Heart left ventricle (tissue), 16 donors: ENCODE measurements around the gene C1QL1. TPM values are rescaled to one million over a fixed set of nuclear protein-coding genes. Genes with fewer than 3 reads are reported as not detected.

ENCODE experiments used
- ATAC-seq, 4 donors: fragments of 200-7000 bp; cut with Tn5 transposase; one replicate each; pipeline ENCODE4 v1.9.1; 2020 to 2022; ENCODE audit warnings: moderate library complexity in 4 of 4, mild to moderate bottlenecking in 3 of 4, moderate number of reproducible peaks in 1 of 4
- DNase-seq, 5 donors: peaks; one replicate each; pipeline ENCODE4 v3.0.0-alpha.2; 2020
- H3K27ac ChIP-seq, 12 donors: fragments of 200-600 bp; sonication (generic) in 4 of 12; one replicate each; pipeline versions ENCODE4 v1.5.0 to v1.8.0; 2016 to 2022; ENCODE audit warnings: mild to moderate bottlenecking in 2 of 12
- H3K27me3 ChIP-seq, 9 donors: fragments of 200-600 bp; sonication (generic) in 2 of 9; one replicate each; pipeline versions ENCODE4 v1.5.1 to v1.8.0; 2016 to 2022; ENCODE audit warnings: mild to moderate bottlenecking in 3 of 9
- H3K36me3 ChIP-seq, 9 donors: fragments of 200-600 bp; sonication (generic) in 2 of 9; one replicate each; pipeline versions ENCODE4 v1.5.0 to v1.8.0; 2018 to 2022; ENCODE audit warnings: mild to moderate bottlenecking in 2 of 9
- H3K4me1 ChIP-seq, 12 donors: fragments of 200-600 bp; sonication (generic) in 4 of 12; one replicate each; pipeline versions ENCODE4 v1.5.0 to v1.8.0; 2016 to 2022; ENCODE audit warnings: mild to moderate bottlenecking in 3 of 12
- H3K4me3 ChIP-seq, 12 donors: fragments of 200-600 bp; sonication (generic) in 4 of 12; one replicate each; pipeline versions ENCODE4 v1.5.0 to v1.8.0; 2017 to 2022; ENCODE audit warnings: mild to moderate bottlenecking in 9 of 12, moderate library complexity in 4 of 12
- H3K9me3 ChIP-seq, 12 donors: fragments of 200-600 bp; sonication (generic) in 4 of 12; one replicate each; pipeline versions ENCODE4 v1.5.0 to v1.8.0; 2016 to 2022; ENCODE audit warnings: mild to moderate bottlenecking in 1 of 12
- POLR2A ChIP-seq, 2 donors: fragments of 450-650 bp; IDR thresholded peaks; one replicate each; pipeline ENCODE4 v1.6.1; 2017; ENCODE audit warnings: antibody characterized with exemption in 2 of 2, mild to moderate bottlenecking in 2 of 2, moderate library complexity in 2 of 2
- WGBS, 4 donors: extraction: QIAGEN DNeasy Blood & Tissue Kit in 2 of 4; methylation state at CpG; one replicate each; pipeline versions ENCODE4 v1.1.5 to v1.1.7; 2013 to 2018; 5-methylcytosine and 5-hydroxymethylcytosine counted together
- intact Hi-C, 10 donors: fragments of 100-400 bp; cut with DNase I; formaldehyde crosslinking; loops; one replicate each; pipeline versions ENCODE4 v1.11.1 to v1.14.2; 2022
- polyA plus RNA-seq, 2 donors: library from polyadenylated mRNA; stranded (reverse); fragments of 200-250 nt; gene quantifications; one replicate each; pipeline ENCODE4 v1.2.3, GENCODE V29; 2013
- total RNA-seq, 9 donors: library from RNA; depleted of rRNA in 2 of 9; stranded (reverse); fragments of >200 nt in 2 of 9; fragmentation: NEBNext Ultra II Directional in 3 of 9; extraction: Animal tissue kit (Norgen Biotek cat#: 25700) in 3 of 9; gene quantifications; one replicate each; pipeline versions ENCODE4 v1.1.0 to v1.2.4, GENCODE V29; 2016 to 2023
- TF ChIP-seq, protein P1 (sequence below), 12 donors: fragments of 200-600 bp; sonication (generic) in 4 of 12; IDR thresholded peaks; one replicate each; pipeline versions ENCODE4 v1.5.0 to v1.8.0; 2018 to 2022; ENCODE audit warnings: antibody characterized with exemption in 12 of 12, mild to moderate bottlenecking in 5 of 12
- donor health status: ischemic (EF 13 %, LVEDD 7.1; RV severe dilation, severe dysfunction).
- donor health status: healthy with polysubstance abuse.
- donor health status: DM: no; HTN: yes; CAD: no.
- donor health status: DM: no; HTN: no; CAD: no.
- donor health status: ischemic (EF 25% LVEDD 6.9; RV normal size, moderate dysfunction).
- donor health status: ischemic (EF 25% LVEDD 5.7; RV mildly dilated, moderate dysfunction).
- donor health status: healthy.
- donor health status: DM: yes; HTN: yes; CAD: no.
- donor health status: ischemic (EF 35%, LVEDD 5.7; RV mildly dilated, moderate dysfunction).
- donor health status: nonischemic (EF 11% LVEDD 7.7; RV severe dilation, severe dysfunction).
- donor health status: DM: yes; HTN: yes; CAD: no.
- donor health status: PGD.
- donor health status: ischemic (EF 29% LVEDD 5.4; RV normal size, mild dysfunction).
- donor health status: nonischemic (EF 23%, LVEDD 6.1; RV moderate dilation, normal function).

The C1QL1 gene
- total and polyA plus RNA-seq, 11 donors = 0.66 to 5.8 (median 1.4) TPM

DNA sequence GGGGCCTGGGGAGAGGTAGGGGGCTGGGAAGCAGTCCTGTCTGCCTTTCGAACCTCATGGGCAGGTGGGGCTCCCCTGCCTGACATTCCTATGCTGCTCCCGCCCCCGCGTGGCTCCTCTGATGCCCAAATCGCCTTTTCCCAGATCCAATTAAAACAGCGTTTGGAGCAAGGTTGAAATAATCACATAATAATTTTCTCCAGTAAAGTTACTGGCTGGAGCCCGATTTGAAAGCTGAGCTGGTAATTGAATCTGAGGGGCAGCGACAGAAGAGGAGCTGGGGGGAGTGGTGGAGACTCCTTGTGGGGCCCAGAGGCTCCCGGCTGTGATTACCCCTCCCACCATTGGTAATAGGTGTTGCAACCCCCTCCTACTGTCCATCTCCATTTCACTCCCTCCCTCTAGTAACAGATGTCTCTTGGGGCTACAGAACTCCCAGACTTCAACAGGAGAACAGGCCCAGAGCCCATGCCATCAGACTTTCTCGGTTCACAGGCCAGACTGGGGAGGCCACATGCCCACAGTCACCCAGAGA, 38.9 kb upstream of the C1QL1 start:
- no peak for ATAC-seq

DNA sequence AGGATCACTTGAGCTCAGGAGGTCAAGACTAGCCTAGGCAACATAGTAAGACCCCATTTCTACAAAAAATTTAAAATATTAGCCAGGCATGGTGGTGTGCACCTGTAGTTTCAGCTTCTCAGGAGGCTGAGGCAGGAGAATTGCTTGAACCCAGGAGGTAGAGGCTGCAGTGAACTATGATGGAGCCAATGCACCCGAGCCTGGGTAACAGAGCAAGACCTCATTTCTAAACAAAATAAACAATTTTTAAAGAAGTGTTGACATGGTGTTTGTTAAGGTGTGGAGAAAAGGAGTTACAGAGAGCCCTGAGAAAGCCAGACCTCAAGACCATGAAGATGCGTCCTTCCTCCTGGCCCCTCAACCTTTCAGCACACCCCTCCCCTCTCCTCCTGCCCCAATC, 37.6 kb upstream of the C1QL1 start:
- Histone ChIP-seq H3K36me3 (no peaks in the 10 kb centered on the region), H3K4me3 (no peak overlapping the region), H3K4me1 (no peaks in the 10 kb centered on the region), H3K27ac (no peak overlapping the region), H3K27me3 (peaks cover 0 to 5% (median 0%) of the 10 kb centered on the region in 9 donors), H3K9me3 (no peaks in the 10 kb centered on the region)
- TF ChIP-seq, protein P1, sequence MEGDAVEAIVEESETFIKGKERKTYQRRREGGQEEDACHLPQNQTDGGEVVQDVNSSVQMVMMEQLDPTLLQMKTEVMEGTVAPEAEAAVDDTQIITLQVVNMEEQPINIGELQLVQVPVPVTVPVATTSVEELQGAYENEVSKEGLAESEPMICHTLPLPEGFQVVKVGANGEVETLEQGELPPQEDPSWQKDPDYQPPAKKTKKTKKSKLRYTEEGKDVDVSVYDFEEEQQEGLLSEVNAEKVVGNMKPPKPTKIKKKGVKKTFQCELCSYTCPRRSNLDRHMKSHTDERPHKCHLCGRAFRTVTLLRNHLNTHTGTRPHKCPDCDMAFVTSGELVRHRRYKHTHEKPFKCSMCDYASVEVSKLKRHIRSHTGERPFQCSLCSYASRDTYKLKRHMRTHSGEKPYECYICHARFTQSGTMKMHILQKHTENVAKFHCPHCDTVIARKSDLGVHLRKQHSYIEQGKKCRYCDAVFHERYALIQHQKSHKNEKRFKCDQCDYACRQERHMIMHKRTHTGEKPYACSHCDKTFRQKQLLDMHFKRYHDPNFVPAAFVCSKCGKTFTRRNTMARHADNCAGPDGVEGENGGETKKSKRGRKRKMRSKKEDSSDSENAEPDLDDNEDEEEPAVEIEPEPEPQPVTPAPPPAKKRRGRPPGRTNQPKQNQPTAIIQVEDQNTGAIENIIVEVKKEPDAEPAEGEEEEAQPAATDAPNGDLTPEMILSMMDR (IDR thresholded peaks at IDR 0.05) = no peak
- TF ChIP-seq POLR2A (IDR thresholded peaks at IDR 0.05) = no peak
- WGBS, 4 donors = 70 to 90% (median 78%) methylated on average over 2 of the region's 2 CpGs
- DNase-seq (no peak), ATAC-seq (no peak)
- intact Hi-C loops = no loop called here

More for the DNA sequence above, 38.9 kb upstream of the C1QL1 start:
- no peak for DNase-seq
- no peak for TF ChIP-seq POLR2A (IDR thresholded peaks at IDR 0.05)
- TF ChIP-seq, protein P1 (IDR thresholded peaks at IDR 0.05) = no peak
- Histone ChIP-seq H3K27me3 (peaks cover 0 to 5% (median 0%) of the 10 kb centered on the region in 9 donors), H3K36me3 (no peaks in the 10 kb centered on the region), H3K4me1 (no peaks in the 10 kb centered on the region), H3K4me3 (no peak overlapping the region), H3K27ac (no peak overlapping the region), H3K9me3 (no peaks in the 10 kb centered on the region)
- WGBS, 4 donors = 40 to 60% (median 45%) methylated on average over 9 to 10 of the region's 10 CpGs
- intact Hi-C loops = no loop called here

GRCh38 chr17:45004388-45004787, 36.3 kb upstream of the C1QL1 start:
- DNase-seq = no peak
- H3K4me3 ChIP-seq = no peak overlapping the region
- no peak for ATAC-seq
- 85 to 95% (median 89%) methylated on average over 3 of the region's 3 CpGs for WGBS, 4 donors
- peaks cover 0 to 5% (median 0%) of the 10 kb centered on the region in 9 donors for H3K27me3 ChIP-seq
- H3K4me1 ChIP-seq = no peaks in the 10 kb centered on the region
- intact Hi-C loops = no loop called here
- H3K36me3 ChIP-seq = no peaks in the 10 kb centered on the region
- H3K27ac ChIP-seq = no peak overlapping the region
- peaks cover 0 to 8% (median under 1%) of the 10 kb centered on the region in 12 donors for H3K9me3 ChIP-seq
- no peak for TF ChIP-seq POLR2A (IDR thresholded peaks at IDR 0.05)
- TF ChIP-seq, protein P1 (IDR thresholded peaks at IDR 0.05) = no peak

DNA sequence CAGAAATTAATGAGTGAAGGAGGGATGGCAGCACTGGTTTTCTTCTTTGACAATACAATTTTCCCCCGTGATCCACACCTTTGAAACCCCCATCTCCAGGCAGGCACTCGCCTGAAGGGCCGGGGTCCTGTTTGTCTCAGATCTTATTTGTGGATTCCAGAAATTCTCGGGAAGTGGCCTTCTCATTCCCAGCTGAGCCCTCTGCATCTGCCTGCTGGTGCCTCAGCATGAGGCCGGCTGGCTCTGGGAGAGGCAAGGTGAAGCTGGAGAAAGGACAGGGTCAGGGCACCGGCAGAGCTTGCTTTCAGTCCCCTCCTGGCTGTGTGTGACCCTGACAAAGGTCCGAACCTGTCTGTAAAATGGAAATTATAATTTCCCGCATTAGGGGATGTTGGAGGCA, 35.8 kb upstream of the C1QL1 start:
- Histone ChIP-seq H3K4me1 (no peaks in the 10 kb centered on the region), H3K27me3 (peaks cover 0 to 5% (median 0%) of the 10 kb centered on the region in 9 donors), H3K36me3 (no peaks in the 10 kb centered on the region), H3K4me3 (no peak overlapping the region), H3K27ac (no peak overlapping the region), H3K9me3 (peaks cover 0 to 12% (median 3%) of the 10 kb centered on the region in 12 donors)
- ATAC-seq = no peak
- TF ChIP-seq, protein P1 (IDR thresholded peaks at IDR 0.05) = no peak
- no peak for TF ChIP-seq POLR2A (IDR thresholded peaks at IDR 0.05)
- intact Hi-C loops = no loop called here
- DNase-seq = no peak
- 56 to 65% (median 60%) methylated on average over 8 of the region's 8 CpGs for WGBS, 4 donors
